ENCODE results near the gene LHFPL6.

LHFPL6 gene

DNA sequence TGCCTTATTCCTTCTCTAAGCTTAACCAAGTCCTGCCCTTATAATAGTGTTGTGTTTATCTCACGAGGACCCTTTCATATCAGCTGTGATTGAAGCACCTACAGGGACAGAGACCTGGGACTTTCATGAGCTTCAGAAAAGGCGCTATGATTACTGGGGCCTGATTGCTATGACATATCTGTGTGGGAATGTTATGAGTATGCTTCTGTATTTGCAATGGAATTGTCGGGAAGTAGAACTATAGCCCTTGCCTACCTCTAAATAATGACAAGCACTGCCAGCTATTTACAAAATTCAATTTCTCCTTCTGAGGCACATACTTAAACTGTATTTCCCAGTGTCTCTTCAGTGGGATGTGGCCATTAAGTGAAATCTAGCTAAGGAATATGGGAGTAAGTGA is 191.5 kb downstream of the LHFPL6 start:
- DNase-seq (ENCODE audit: low read depth): no peak

DNA sequence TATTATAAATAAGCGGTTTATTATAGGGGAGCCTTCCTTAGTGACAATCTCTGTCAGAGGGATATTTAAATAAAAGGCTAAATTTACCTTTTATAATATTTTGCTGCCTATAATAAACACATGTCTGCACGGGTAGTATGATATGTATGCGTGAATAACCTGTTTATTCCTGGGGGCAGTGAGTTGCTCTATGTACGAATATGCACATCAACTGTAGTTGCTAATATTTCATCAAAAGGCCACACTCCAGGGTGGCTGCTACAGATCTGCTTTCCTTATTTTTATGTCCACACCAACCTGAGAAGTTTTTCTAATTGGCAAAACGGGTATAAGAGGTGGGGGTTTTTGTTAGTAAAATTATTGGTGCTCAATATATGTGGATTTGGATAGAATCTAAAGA is 192.0 kb downstream of the LHFPL6 start:
- no peak for DNase-seq (ENCODE audit: low read depth)

DNA sequence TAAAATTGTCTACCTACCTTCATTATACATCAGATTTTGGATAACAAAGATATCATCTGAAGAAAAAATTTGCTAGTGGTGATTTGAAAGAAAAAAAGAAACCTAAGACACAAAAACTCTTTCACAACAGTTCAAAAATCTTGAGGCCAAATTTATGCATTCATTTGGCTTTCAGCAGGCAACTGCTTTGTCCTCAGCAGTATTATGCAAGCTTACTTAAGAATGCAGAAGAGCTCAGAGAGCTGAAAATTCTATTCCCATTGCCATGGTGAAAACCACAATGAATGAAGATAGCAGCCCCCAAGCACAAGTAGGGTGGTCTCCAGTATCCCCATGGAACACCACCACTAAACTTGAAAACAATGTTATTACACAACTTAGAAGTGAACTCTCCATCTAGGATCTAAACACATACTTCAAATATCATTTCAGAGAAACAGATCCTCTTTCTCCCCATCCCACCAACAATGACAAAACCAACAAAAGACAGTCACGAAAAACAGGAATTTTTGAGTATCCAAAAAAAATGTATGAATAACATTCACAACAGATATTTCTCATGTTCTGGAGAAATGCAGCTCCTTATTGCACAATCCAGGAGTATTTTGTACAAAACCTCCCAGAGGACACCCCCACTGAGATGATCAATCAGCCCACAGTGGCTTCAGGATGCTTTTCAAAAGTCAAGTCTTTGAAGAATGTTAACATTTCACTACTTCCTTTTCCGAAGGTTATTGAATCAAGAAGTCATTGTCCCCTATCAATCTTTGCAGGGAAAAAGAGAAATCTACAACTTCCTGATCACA is 192.7 kb downstream of the LHFPL6 start:
- DNase-seq (ENCODE audit: low read depth): peak; percentile 89

DNA sequence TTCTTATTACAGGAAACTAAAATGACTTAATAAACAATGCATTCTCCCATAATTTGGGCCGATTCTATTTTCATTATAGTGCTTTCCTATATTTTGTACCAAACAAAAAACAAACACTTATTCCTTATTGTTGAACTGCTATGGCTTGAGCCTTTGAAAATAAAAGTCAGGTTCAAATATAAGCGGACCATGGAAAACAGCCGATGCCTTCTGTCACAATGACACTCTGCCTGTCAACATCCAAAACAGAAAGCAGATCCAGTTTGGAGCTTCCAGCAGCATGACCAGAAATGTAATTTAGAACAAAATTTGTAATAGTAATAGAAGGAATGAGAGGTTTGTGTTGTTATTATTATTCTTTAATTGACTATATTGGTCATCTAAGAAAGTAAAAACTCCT is 194.5 kb downstream of the LHFPL6 start:
- DNase-seq (ENCODE audit: low read depth): no peak

DNA sequence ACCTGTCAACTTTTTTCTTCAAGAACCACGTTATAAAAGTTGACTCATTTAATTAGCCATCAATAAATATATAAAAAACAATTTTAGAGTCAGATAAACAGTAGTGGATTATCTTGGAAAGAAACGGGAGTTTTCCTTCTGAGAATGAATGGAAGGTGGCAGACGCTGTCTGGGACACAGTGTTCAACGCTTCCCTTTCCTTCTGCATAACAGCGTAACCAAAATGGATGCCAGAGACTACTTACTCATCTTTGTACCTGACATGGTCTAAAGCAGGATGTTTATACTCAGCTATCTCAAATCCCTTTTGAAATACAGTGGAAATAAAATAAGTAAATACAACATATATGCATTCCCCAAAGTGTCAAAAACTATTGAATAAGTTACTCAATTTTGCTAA is 195.2 kb downstream of the LHFPL6 start:
- DNase-seq (ENCODE audit: low read depth): peak; percentile 26

DNA sequence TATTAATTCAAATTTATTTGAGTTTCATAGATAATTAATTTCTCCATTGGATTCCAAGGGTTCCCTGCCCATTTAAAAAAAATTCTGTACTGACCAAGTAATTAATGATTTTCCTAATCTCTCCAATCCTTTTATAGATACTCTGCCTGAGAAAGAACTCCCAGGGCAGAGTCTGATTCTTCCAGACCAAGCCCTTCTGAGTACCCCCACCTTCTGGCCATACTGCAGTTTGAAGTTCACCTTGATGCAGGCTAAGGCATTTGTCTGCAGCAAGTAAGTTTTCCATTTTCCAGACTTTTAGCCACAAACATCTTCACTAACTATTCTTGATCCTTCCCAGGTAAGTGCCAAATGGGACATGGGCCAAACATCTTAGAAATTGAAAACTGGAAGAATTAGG is 195.9 kb downstream of the LHFPL6 start:
- no peak for DNase-seq (ENCODE audit: low read depth)

DNA sequence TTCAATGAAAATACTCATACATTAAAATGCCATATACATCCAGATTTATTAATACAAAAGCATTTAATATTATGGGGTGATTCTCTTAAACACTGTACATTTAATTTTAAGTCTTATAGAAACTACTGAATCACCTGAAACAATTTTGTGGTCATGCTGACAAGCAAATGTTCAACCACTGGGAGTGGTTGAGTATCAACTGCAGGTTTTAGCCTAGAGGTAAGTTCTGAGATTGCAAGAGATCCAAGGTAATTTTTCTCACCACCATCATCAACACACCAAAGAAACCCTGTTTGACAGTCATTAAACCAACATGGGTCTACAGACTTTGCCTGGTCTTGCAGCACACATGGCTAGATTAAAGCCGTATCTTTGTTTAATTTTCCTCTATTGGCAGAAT is 196.3 kb downstream of the LHFPL6 start:
- DNase-seq (ENCODE audit: low read depth): no peak

DNA sequence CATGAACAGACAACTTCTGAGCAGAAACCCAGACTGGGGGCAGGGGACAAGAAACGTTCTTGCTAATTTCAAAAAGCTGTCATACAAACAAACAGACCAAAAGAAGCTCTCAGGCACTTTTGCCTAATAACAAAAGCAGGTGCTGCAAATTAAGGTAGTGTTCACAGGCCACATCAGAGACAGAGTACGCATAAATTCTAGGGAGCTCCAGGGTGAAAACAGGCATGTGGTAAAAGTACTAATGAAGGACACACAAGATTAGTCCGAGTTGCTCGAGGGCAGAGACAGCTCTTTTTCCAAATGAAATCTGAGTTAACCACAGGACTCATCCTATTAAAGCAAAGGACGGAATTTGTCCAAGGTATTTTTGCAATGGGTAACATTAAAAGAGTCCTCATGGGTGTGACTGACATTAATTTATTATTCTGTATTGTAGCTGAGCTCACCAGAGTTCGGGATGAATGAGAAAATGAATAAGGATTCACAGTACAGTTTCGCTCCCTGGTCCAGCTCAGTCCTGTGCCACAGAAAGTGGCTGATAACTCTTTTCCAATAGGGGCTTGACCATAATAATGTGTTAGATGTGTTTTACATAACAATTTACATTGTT is 197.3 kb downstream of the LHFPL6 start:
- DNase-seq (ENCODE audit: low read depth): no peak

DNA sequence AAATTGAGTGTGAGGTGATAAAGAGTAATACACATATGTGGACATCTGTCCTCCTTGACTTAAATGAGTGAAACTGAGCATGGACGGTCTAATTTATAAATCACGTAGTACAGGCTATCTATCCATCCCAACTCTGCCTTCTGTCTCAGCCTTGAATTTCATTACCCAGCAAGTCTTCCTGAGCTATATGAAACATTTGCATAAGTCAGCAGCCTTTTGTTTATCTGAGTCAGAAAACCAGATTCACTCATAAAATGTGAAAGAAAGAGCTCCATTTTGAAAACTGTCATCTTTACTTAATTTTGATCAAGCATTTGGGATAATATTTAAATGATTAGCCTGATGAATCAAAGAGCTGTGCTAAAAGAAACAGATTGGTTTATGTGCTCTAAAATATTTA is 197.9 kb downstream of the LHFPL6 start:
- DNase-seq (ENCODE audit: low read depth): peak; percentile 18

DNA sequence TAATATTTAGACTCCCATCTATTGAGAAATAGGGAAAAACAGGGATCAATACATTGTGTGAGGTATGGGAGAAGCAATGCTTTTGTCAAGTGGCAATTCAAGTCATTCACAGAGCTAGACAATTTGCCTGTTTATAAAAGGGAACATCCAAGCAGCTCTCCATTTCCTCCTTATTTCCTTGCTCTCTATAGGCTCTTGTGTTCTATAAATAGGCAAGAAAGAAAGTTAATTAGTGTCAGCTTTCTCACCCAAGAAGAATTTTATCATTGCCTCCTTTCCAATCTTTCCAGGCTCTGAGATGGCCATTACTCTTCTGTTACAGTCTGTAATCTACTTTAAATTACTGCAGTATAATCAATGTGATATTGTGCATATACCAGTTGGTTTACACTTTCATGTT is 199.9 kb downstream of the LHFPL6 start:
- no peak for DNase-seq (ENCODE audit: low read depth)

DNA sequence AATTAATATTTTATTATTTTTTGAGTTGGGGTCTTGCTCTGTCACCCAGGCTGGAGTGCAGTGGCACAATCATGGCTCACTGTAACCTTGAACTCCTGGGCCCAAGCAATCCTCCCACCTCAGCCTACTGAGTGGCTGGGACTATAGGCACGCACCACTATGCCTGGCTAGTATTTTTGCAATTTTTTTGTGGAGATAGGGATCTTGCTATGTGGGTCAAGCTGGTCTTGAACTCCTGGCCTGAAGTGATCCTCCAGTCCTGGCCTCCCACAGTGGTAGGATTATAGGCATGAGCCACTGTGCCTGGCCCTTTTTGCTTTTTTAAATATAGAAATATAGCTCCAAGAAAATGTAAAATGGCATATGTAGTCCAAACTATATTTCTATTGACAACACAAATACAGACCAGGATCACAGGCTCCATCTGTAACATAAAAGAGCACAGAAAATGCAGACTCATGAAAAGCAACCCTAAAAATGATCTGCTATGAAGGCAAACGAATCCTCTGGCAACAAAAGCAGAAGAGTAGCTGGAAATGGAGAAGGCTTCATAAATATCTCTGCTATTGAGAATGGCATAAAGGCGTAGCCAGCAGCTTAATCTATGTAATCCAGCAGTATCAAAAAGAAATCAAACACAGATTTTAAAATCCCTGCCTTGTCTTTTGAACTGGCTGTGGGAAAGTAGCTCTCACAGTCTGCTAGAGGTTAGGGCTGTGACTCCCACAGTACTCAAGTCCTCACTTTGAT is 200.6 kb downstream of the LHFPL6 start:
- no peak for DNase-seq (ENCODE audit: low read depth)

DNA sequence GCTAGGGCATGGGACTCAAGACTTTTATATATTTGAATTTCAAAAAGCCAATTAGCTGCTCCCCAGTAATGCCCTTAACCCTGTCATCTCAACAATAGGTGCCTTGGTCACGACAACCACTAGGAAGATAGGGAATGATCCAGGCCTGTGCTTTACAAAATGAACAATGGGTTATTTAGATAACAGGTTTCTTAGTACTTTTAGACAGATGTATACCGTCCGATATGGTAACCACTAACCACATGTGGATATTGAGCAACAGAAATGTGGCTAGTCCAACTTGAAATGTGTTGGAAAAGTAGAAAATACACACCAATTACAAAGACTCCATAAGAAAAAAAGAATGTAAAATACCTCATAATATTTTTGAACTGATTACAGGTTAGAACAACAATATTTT is 201.2 kb downstream of the LHFPL6 start:
- DNase-seq (ENCODE audit: low read depth): no peak

DNA sequence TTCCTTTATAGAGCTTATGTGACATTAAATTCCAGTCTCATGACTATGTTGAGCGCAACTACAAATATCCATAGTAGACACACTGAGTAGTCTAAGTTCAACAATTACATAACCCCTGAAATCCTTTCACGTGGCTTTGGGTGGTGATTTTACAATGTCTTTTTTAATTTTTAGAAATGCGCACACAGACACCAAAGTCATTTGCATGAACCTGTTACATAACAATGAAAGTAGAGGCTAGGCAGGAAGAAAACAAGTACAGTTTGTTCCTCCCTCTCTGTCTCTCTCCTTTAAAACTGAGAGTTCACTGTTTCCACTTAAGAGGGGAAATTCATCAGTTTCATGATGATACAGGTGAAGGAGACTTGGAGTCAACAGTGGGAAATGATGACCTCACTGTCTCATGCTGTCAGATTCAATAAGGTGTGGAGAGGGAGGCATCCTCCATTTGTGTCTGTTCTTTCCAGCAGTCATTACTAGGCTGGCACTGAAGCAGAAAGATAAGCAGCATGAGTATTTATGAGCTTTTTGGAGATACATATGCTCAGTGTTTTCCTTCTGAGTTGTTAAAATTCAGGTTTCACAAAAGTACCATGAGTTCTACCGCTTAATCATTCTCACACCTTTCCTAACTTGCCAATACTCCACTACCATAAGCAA is 201.8 kb downstream of the LHFPL6 start:
- DNase-seq (ENCODE audit: low read depth): no peak

DNA sequence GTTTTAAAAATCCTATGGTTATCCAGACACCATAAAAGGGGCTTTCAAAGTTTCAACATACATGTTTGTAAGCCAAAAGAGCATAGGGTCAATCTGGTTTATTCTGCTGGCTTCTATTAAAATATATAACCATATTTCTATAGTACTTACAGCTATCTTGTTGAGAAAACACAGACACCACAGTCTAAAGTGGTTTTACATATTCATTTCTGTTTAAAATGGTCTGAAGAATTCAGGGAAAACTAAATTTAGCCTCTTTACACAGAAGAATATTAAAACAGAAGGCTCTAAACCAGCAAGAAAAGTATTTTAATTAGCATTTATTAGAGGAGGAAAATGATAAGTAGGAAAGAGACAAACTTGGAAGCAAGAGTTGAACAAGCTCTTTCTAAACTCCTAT is 203.9 kb downstream of the LHFPL6 start:
- no peak for DNase-seq (ENCODE audit: low read depth)

DNA sequence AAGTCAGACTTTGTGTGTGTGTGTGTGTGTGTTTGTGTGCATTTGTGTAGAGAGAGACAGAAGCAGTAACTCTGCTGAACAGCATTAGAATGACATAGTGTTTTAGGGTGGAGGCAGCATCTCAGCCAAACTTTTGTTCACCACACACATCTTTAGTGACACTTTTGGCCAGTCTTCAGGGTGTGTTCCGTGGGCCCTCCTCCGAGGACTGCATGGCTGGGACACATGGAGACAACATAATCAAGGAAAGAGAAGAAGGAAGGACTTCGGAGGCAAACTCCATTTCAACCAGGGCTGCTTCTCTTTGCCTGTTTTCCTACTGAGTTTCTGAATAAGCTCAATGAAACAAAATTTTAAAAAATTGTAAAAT is 205.1 kb downstream of the LHFPL6 start:
- DNase-seq (ENCODE audit: low read depth): no peak

DNA sequence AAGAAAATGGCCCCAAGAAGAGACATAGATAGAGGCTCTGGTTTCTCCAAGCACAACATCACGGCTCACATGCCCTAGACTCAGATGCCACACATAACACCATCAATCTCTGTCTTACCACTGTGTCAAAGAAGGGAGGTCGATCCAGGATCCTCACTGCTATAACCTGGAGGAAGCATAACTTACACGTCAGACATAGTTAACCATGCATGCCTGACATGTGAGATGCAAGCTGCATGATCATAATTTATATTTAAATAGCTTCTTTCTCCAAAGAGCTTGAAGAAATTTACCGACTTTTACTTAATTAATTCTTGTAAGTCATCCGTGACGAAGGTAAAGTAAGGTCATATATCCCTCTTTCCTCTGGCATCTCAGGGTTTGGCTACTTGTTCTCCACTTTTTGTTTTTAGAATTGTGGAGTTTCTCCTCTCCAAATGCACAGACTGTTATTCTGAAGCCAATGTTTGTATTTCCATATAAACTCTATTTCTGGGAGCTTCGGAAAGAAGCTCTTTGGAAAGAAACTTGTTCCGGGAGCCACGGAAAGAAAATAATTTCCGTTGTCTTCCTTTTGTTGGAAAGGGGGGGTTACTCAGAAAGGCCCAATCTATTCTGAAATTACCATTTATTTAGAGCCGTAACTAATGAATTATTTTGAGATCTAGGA is 205.6 kb downstream of the LHFPL6 start:
- no peak for DNase-seq (ENCODE audit: low read depth)

DNA sequence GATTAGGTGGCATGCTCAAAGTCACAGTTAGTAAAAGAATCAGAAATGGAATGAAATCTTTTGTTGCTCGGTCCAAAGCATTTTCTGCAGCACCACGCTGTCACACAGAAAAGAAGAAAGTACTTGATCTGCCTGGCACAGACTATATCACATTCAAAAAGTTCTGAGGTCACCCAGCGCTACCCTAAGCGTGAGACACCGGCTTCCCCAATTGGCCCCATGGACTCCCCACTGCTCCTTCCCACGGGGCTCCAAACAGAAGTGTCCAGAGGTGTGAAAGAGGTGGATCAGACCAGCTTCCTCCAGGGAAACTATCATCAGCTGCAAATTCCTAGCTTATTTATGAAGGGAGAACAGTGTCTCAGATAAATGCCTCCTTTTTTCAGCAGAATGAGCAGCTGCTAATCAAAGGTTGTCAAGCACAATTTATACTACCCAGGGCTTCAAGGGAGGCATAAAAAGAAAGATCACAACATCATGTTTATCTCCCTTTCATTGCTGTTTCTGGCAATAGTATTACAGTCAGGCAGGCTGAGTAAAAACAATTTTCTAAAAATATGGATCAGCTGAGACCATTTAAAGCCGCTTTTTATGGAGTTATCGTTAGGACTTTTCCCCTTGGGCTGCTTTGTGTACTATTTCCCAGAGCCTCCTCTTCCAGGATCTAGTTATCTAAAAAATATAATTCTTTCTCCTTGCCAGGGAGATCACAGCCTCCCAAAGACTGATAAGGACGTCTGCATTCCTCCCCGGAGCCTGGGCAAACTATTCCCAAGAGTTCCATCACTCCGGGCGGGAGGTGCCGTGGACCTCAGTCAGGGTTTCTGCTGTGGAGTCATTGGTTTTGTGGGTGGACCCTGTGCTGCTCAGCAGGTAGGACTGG is 208.0 kb downstream of the LHFPL6 start:
- no peak for DNase-seq (ENCODE audit: low read depth)

DNA sequence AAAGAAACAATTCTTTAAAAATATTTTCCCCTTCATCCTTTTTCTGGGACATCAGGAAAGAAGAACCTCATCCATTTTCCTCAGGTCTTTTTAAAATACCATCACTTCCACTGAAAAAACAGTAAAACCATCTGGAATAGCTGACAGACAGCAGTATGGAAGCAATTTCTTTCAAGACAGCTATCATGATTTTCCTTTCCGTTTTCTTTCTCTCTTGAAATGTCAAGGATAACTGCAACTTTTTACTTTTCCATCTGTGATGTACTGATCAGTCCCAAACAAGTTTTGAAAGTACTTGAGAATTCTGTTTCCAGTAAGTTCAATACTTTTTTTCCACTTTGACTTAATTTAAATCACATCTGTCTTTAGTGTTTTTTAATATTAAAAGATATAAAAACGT is 211.2 kb downstream of the LHFPL6 start:
- DNase-seq (ENCODE audit: low read depth): no peak

DNA sequence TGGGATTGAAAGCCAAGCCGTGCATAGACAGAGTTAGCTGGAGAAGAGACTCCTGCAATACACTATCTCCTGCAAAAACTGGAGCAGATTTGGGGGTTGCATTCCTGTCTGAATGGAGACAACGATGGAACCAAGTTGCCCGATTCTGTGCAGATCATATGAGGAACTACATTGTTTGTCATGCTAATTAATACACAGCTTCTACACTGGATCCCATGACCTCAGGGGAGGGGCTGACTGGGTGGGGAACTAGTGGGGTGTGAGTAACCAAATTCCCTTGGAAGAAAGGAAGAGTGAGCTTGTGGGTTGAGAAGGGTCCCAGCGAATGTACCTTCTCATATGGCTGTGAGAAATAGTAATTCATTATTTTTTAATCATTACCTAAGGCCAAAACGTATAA is 214.0 kb downstream of the LHFPL6 start:
- DNase-seq (ENCODE audit: low read depth): no peak

DNA sequence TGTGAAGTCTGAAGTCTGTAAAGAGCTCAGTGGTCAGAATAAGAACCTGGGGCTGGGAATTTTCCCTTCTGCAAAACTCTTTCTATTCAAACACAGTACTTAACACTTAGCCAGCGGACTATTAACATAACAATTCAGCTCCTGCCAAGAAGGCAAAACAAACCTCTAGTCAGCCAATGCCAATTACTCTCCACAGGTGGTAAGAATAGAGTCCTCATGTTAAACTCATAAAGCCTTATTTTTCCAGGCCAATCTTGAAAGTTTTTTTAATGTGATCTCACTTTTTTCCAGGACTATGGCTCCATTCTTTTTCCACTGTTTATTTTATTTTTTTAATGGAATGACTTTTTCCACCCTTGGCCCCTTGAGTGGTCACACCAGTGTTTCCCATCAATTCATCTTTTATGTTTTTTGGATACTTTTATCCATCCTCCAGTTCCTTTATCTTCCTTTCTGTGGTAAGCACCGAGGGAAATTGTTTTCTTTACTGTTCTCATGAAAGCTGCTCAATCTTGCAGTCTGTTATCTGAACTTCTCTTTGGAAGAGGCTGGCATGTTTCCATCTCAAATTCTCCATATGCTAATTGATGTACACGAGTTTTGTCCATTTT is 217.3 kb downstream of the LHFPL6 start:
- DNase-seq (ENCODE audit: low read depth): no peak

DNA sequence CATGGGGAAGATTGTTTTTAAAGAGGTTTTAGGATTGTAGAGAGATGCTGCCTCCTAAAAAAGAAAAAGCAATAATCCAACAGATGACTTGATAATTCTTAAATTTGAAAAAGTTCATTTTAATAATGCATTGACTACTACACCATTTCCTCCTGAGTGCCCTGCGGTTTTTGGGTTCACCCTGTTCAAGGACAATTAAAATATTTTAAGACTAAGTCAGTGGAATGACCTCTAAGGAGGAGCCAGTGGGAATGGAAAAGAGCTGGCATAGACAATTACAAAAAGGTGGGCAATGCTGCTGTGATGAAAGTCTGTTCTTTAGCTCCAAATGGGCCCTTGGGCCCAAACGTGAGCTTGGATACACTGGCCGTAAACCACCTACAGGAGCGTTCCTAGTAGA is 217.8 kb downstream of the LHFPL6 start:
- no peak for DNase-seq (ENCODE audit: low read depth)
